GM23338 (cell line): ENCODE results near the gene C16orf95. TPM values are rescaled to one million over a fixed set of nuclear protein-coding genes. Genes with fewer than 3 reads are reported as not detected.

Experiments used
- ATAC-seq: fragments of 200-7000 bp; cut with Tn5 transposase; 3 replicates; pipeline ENCODE4 v1.9.1; 2020
- DNase-seq: peaks from one replicate; pipeline ENCODE4 v3.0.0-alpha.2; 2015; ENCODE audit warnings: low spot score
- H2AFZ ChIP-seq: fragments of 200-600 bp; sonication (generic); 2 replicates; pipeline ENCODE4 v1.8.0; 2016; ENCODE audit warnings: antibody characterized with exemption, mild to moderate bottlenecking, moderate library complexity
- H3F3A ChIP-seq: fragments of 200-600 bp; sonication (generic); replicated peaks from 2 replicates; pipeline ENCODE4 v1.8.0; 2017; ENCODE audit warnings: antibody characterized with exemption, mixed run types, low read depth
- H3K27ac ChIP-seq: fragments of 200-600 bp; sonication (generic); 2 replicates; pipeline ENCODE4 v1.6.1; 2016; ENCODE audit warnings: low read depth
- H3K27me3 ChIP-seq: fragments of 200-600 bp; sonication (generic); 2 replicates; pipeline ENCODE4 v1.8.0; 2016; ENCODE audit warnings: mild to moderate bottlenecking, mixed run types, moderate library complexity; ENCODE audit not compliant: insufficient read depth
- H3K36me3 ChIP-seq: fragments of 200-600 bp; sonication (generic); 2 replicates; pipeline ENCODE4 v1.8.0; 2016; ENCODE audit warnings: mild to moderate bottlenecking; ENCODE audit not compliant: insufficient read depth
- H3K4me1 ChIP-seq: fragments of 200-600 bp; sonication (generic); 2 replicates; pipeline ENCODE4 v1.8.0; 2016; ENCODE audit warnings: mild to moderate bottlenecking, moderate library complexity; ENCODE audit not compliant: insufficient read depth
- H3K4me2 ChIP-seq: fragments of 200-600 bp; sonication (generic); 2 replicates; pipeline ENCODE4 v1.7.1; 2017; ENCODE audit warnings: mixed run types
- H3K4me3 ChIP-seq: fragments of 200-600 bp; sonication (generic); 2 replicates; pipeline ENCODE4 v1.6.1; 2016; ENCODE audit warnings: mixed run types
- H3K79me2 ChIP-seq: fragments of 200-600 bp; sonication (generic); replicated peaks from 2 replicates; pipeline ENCODE4 v1.8.0; 2017; ENCODE audit warnings: mild to moderate bottlenecking; ENCODE audit not compliant: insufficient read depth
- H3K9me2 ChIP-seq: fragments of 200-600 bp; sonication (generic); 2 replicates; pipeline ENCODE4 v1.8.0; 2017; ENCODE audit not compliant: insufficient read depth
- H4K20me1 ChIP-seq: fragments of 200-600 bp; sonication (generic); replicated peaks from 2 replicates; pipeline ENCODE4 v1.8.0; 2017; ENCODE audit warnings: mild to moderate bottlenecking; ENCODE audit not compliant: insufficient read depth
- H3K27ac Mint-ChIP-seq: 2 replicates; pipeline ENCODE4 v1.8.0; 2020; ENCODE audit warnings: inconsistent platforms, mild to moderate bottlenecking, moderate library complexity, mixed read lengths
- H3K27me3 Mint-ChIP-seq: 3 replicates; pipeline ENCODE4 v1.8.0; 2022; ENCODE audit warnings: low read depth, mild to moderate bottlenecking, moderate library complexity, mixed read lengths, inconsistent platforms; ENCODE audit not compliant: insufficient read depth, poor library complexity
- H3K36me3 Mint-ChIP-seq: 3 replicates; pipeline ENCODE4 v1.8.0; 2021; ENCODE audit warnings: low read depth, mild to moderate bottlenecking, inconsistent platforms, moderate library complexity, mixed read lengths
- H3K4me1 Mint-ChIP-seq: 3 replicates; pipeline ENCODE4 v1.8.0; 2020; ENCODE audit warnings: mild to moderate bottlenecking, inconsistent platforms, mixed read lengths
- H3K4me3 Mint-ChIP-seq: 3 replicates; pipeline ENCODE4 v1.8.0; 2021; ENCODE audit warnings: moderate library complexity, mild to moderate bottlenecking, inconsistent platforms, mixed read lengths
- H3K9me3 Mint-ChIP-seq: 3 replicates; pipeline ENCODE4 v1.8.0; 2020; ENCODE audit warnings: moderate library complexity, mild to moderate bottlenecking, inconsistent platforms, mixed read lengths
- CREB1 ChIP-seq: fragments of 250-450 bp; sonication (Bioruptor Pico); IDR thresholded peaks from 2 replicates; pipeline ENCODE4 v1.5.0; 2020; ENCODE audit warnings: low read depth, mild to moderate bottlenecking, moderate library complexity
- EZH2 ChIP-seq: fragments of 200-600 bp; sonication (generic); IDR thresholded peaks from one replicate; pipeline ENCODE4 v1.8.0; 2017; ENCODE audit warnings: antibody characterized with exemption, mild to moderate bottlenecking, low read depth; ENCODE audit not compliant: unreplicated experiment
- EZH2phosphoT487 ChIP-seq: fragments of 200-600 bp; sonication (generic); IDR thresholded peaks from one replicate; pipeline ENCODE4 v1.8.1; 2018; ENCODE audit warnings: antibody characterized with exemption; ENCODE audit not compliant: unreplicated experiment
- JUNB ChIP-seq: IDR thresholded peaks from one replicate; pipeline ENCODE4 v1.6.1; 2016; ENCODE audit warnings: antibody characterized with exemption; ENCODE audit not compliant: unreplicated experiment
- NANOG ChIP-seq: IDR thresholded peaks from 2 replicates; pipeline ENCODE4 v1.6.1; 2016; ENCODE audit warnings: antibody characterized with exemption, borderline replicate concordance
- POLR2AphosphoS5 ChIP-seq: IDR thresholded peaks from 2 replicates; pipeline ENCODE4 v1.6.1; 2016; ENCODE audit warnings: antibody characterized with exemption, low read depth
- STAT1 ChIP-seq: IDR thresholded peaks from one replicate; pipeline ENCODE4 v1.6.1; 2016; ENCODE audit warnings: antibody characterized with exemption; ENCODE audit not compliant: unreplicated experiment
- ZNF114 ChIP-seq: fragments of 250-450 bp; sonication (Bioruptor Pico); IDR thresholded peaks from 2 replicates; pipeline ENCODE4 v1.5.0; 2020; ENCODE audit warnings: mild to moderate bottlenecking, moderate library complexity
- ZNF331 ChIP-seq: fragments of 250-450 bp; sonication (Bioruptor Pico); IDR thresholded peaks from 2 replicates; pipeline ENCODE4 v1.5.0; 2020; ENCODE audit warnings: low read depth, mild to moderate bottlenecking, moderate library complexity
- polyA plus RNA-seq: library from polyadenylated mRNA; unstranded; fragments of >200 nt; fragmentation: Nextera tagmentation; extraction: Ambion mirVana; gene quantifications from 2 replicates; pipeline ENCODE4 v1.2.1, GENCODE V29; 2016
- total RNA-seq: library from RNA; depleted of rRNA; stranded (reverse); fragments of >200 nt; shearing (Covaris generic); gene quantifications from 2 replicates; pipeline ENCODE4 v1.2.3, GENCODE V29; 2014
- TF ChIP-seq, protein P1 (sequence below), 2 experiments: fragments of 200-600 bp in 1 of 2; sonication (generic) in 1 of 2; conservative IDR thresholded peaks; 2 replicates each; pipeline versions ENCODE4 v1.5.1 to v1.6.1; 2016 to 2017; ENCODE audit warnings: antibody characterized with exemption in 2 of 2, low read depth in 2 of 2, mild to moderate bottlenecking in 2 of 2, moderate library complexity in 1 of 2
- TF ChIP-seq, protein P2 (sequence below): fragments of 250-450 bp; sonication (Bioruptor Pico); IDR thresholded peaks from 2 replicates; pipeline ENCODE4 v1.5.0; 2020; ENCODE audit warnings: mild to moderate bottlenecking, moderate library complexity
- TF ChIP-seq, protein P3 (sequence below): IDR thresholded peaks from one replicate; pipeline ENCODE4 v1.6.1; 2018; ENCODE audit warnings: antibody characterized with exemption; ENCODE audit not compliant: unreplicated experiment
- TF ChIP-seq, protein P4 (sequence below): IDR thresholded peaks from 2 replicates; pipeline ENCODE4 v1.6.1; 2016; ENCODE audit warnings: antibody characterized with exemption

Gene C16orf95
- total and polyA plus RNA-seq, 2 experiments from 2014 or later, result 1.2 to 3.9 TPM

DNA sequence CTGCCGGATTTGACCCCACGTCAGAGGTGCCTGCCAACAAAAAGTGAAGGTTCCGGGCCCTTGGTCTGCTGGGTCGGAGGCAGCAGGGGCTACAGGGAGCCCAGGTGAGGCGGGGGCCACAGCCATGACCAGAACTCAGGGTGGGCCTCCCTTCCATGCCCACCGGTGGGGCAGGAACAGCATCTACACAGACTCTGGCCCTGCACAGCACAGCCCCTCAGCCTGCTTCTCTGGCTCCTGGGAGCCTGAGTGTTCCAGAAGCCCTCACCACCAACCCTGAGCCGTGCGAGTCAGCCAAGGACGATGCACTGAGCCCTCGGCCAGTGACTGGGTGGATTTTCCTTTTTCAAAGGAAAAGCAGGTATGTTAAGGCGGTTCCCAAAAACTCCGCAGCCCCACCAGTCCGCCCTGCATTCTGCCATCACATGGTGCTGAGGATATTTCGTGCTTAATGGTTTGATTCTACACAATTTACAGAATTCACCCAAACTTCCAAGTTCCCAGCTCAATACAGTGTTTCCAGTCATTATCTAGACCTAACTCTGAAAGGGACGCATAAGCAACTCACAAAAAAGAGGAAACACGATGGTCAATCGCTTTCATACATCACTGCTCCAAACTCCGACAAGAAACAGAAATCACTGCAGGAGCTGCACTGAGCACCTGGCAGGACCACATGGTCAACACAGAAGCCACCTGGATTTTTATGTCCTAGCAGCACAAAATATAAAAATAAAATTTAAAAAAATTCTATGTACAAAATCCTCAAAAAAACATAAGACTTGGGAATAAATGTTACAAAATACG is 19.4 kb upstream of the C16orf95 start:
- no peak overlapping the region for H3K27ac ChIP-seq
- H3K9me2 ChIP-seq, result no peaks in the 10 kb centered on the region
- no peak overlapping the region for H2AFZ ChIP-seq
- no peak overlapping the region for H3K4me2 ChIP-seq
- H3K27ac Mint-ChIP-seq, result no peak overlapping the region
- no peaks in the 10 kb centered on the region for H3K4me1 ChIP-seq
- H3K27me3 Mint-ChIP-seq, result peaks cover 10% of the 10 kb centered on the region
- H3K4me1 Mint-ChIP-seq, result no peaks in the 10 kb centered on the region; the same call in 2 of the 3 replicates
- ATAC-seq (no peak), DNase-seq (no peak)
- no peak overlapping the region for H3K4me3 Mint-ChIP-seq
- H3K9me3 Mint-ChIP-seq, result no peaks in the 10 kb centered on the region; the same call in 2 of the 3 replicates
- H3K4me3 ChIP-seq, result no peak overlapping the region
- no peaks in the 10 kb centered on the region for H3K79me2 ChIP-seq
- no peaks in the 10 kb centered on the region for H3K27me3 ChIP-seq
- H3K36me3 Mint-ChIP-seq, result peaks cover 11% of the 10 kb centered on the region; the same call in 2 of the 3 replicates
- no peak for TF ChIP-seq CREB1 (CRISPR knock-in tag)
- TF ChIP-seq EZH2phosphoT487, result no peak
- TF ChIP-seq EZH2, result no peak
- TF ChIP-seq, protein P1, sequence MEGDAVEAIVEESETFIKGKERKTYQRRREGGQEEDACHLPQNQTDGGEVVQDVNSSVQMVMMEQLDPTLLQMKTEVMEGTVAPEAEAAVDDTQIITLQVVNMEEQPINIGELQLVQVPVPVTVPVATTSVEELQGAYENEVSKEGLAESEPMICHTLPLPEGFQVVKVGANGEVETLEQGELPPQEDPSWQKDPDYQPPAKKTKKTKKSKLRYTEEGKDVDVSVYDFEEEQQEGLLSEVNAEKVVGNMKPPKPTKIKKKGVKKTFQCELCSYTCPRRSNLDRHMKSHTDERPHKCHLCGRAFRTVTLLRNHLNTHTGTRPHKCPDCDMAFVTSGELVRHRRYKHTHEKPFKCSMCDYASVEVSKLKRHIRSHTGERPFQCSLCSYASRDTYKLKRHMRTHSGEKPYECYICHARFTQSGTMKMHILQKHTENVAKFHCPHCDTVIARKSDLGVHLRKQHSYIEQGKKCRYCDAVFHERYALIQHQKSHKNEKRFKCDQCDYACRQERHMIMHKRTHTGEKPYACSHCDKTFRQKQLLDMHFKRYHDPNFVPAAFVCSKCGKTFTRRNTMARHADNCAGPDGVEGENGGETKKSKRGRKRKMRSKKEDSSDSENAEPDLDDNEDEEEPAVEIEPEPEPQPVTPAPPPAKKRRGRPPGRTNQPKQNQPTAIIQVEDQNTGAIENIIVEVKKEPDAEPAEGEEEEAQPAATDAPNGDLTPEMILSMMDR (conservative IDR thresholded peaks at IDR 0.05; ENCODE audit: low read depth in 2 of 2), result no peak
- TF ChIP-seq, protein P2, sequence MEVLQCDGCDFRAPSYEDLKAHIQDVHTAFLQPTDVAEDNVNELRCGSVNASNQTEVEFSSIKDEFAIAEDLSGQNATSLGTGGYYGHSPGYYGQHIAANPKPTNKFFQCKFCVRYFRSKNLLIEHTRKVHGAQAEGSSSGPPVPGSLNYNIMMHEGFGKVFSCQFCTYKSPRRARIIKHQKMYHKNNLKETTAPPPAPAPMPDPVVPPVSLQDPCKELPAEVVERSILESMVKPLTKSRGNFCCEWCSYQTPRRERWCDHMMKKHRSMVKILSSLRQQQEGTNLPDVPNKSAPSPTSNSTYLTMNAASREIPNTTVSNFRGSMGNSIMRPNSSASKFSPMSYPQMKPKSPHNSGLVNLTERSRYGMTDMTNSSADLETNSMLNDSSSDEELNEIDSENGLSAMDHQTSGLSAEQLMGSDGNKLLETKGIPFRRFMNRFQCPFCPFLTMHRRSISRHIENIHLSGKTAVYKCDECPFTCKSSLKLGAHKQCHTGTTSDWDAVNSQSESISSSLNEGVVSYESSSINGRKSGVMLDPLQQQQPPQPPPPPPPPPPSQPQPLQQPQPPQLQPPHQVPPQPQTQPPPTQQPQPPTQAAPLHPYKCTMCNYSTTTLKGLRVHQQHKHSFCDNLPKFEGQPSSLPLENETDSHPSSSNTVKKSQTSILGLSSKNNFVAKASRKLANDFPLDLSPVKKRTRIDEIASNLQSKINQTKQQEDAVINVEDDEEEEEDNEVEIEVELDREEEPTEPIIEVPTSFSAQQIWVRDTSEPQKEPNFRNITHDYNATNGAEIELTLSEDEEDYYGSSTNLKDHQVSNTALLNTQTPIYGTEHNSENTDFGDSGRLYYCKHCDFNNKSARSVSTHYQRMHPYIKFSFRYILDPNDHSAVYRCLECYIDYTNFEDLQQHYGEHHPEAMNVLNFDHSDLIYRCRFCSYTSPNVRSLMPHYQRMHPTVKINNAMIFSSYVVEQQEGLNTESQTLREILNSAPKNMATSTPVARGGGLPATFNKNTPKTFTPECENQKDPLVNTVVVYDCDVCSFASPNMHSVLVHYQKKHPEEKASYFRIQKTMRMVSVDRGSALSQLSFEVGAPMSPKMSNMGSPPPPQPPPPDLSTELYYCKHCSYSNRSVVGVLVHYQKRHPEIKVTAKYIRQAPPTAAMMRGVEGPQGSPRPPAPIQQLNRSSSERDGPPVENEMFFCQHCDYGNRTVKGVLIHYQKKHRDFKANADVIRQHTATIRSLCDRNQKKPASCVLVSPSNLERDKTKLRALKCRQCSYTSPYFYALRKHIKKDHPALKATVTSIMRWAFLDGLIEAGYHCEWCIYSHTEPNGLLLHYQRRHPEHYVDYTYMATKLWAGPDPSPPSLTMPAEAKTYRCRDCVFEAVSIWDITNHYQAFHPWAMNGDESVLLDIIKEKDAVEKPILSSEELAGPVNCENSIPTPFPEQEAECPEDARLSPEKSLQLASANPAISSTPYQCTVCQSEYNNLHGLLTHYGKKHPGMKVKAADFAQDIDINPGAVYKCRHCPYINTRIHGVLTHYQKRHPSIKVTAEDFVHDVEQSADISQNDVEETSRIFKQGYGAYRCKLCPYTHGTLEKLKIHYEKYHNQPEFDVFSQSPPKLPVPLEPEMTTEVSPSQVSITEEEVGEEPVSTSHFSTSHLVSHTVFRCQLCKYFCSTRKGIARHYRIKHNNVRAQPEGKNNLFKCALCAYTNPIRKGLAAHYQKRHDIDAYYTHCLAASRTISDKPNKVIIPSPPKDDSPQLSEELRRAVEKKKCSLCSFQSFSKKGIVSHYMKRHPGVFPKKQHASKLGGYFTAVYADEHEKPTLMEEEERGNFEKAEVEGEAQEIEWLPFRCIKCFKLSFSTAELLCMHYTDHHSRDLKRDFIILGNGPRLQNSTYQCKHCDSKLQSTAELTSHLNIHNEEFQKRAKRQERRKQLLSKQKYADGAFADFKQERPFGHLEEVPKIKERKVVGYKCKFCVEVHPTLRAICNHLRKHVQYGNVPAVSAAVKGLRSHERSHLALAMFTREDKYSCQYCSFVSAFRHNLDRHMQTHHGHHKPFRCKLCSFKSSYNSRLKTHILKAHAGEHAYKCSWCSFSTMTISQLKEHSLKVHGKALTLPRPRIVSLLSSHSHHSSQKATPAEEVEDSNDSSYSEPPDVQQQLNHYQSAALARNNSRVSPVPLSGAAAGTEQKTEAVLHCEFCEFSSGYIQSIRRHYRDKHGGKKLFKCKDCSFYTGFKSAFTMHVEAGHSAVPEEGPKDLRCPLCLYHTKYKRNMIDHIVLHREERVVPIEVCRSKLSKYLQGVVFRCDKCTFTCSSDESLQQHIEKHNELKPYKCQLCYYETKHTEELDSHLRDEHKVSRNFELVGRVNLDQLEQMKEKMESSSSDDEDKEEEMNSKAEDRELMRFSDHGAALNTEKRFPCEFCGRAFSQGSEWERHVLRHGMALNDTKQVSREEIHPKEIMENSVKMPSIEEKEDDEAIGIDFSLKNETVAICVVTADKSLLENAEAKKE (CRISPR knock-in tag), result no peak
- no peak for TF ChIP-seq ZNF114
- no peak for TF ChIP-seq NANOG
- TF ChIP-seq POLR2AphosphoS5, result no peak
- no peak for TF ChIP-seq STAT1
- no peak for TF ChIP-seq ZNF331
- no peak for TF ChIP-seq JUNB
- TF ChIP-seq, protein P3, sequence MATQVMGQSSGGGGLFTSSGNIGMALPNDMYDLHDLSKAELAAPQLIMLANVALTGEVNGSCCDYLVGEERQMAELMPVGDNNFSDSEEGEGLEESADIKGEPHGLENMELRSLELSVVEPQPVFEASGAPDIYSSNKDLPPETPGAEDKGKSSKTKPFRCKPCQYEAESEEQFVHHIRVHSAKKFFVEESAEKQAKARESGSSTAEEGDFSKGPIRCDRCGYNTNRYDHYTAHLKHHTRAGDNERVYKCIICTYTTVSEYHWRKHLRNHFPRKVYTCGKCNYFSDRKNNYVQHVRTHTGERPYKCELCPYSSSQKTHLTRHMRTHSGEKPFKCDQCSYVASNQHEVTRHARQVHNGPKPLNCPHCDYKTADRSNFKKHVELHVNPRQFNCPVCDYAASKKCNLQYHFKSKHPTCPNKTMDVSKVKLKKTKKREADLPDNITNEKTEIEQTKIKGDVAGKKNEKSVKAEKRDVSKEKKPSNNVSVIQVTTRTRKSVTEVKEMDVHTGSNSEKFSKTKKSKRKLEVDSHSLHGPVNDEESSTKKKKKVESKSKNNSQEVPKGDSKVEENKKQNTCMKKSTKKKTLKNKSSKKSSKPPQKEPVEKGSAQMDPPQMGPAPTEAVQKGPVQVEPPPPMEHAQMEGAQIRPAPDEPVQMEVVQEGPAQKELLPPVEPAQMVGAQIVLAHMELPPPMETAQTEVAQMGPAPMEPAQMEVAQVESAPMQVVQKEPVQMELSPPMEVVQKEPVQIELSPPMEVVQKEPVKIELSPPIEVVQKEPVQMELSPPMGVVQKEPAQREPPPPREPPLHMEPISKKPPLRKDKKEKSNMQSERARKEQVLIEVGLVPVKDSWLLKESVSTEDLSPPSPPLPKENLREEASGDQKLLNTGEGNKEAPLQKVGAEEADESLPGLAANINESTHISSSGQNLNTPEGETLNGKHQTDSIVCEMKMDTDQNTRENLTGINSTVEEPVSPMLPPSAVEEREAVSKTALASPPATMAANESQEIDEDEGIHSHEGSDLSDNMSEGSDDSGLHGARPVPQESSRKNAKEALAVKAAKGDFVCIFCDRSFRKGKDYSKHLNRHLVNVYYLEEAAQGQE, result no peak
- TF ChIP-seq, protein P4, sequence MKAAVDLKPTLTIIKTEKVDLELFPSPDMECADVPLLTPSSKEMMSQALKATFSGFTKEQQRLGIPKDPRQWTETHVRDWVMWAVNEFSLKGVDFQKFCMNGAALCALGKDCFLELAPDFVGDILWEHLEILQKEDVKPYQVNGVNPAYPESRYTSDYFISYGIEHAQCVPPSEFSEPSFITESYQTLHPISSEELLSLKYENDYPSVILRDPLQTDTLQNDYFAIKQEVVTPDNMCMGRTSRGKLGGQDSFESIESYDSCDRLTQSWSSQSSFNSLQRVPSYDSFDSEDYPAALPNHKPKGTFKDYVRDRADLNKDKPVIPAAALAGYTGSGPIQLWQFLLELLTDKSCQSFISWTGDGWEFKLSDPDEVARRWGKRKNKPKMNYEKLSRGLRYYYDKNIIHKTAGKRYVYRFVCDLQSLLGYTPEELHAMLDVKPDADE, result no peak
- H3F3A ChIP-seq, result no peaks in the 10 kb centered on the region
- H3K36me3 ChIP-seq, result no peaks in the 10 kb centered on the region
- H4K20me1 ChIP-seq, result peaks cover 4% of the 10 kb centered on the region
